HepG2 (cell line): ENCODE results near the gene TADA2A. TPM values are rescaled to one million over a fixed set of nuclear protein-coding genes. Genes with fewer than 3 reads are reported as not detected.

ENCODE experiments used
- ARID2 ChIP-seq: sonication (generic); formaldehyde crosslinking; IDR thresholded peaks from 2 replicates; pipeline ENCODE4 v1.8.1; 2022; ENCODE audit warnings: mild to moderate bottlenecking, missing genetic modification reagents, borderline replicate concordance
- ATF6 ChIP-seq: sonication (generic); formaldehyde crosslinking; conservative IDR thresholded peaks from 2 replicates; pipeline ENCODE4 v1.4.0; 2020; ENCODE audit warnings: missing genetic modification reagents
- BCLAF1 ChIP-seq: fragments of 450-650 bp; IDR thresholded peaks from 2 replicates; pipeline ENCODE4 v1.6.1; 2017; ENCODE audit warnings: mild to moderate bottlenecking
- CEBPG ChIP-seq: IDR thresholded peaks from 2 replicates; pipeline ENCODE4 v1.6.1; 2016
- E2F2 ChIP-seq: sonication (generic); formaldehyde crosslinking; IDR thresholded peaks from 2 replicates; pipeline ENCODE4 v1.4.0; 2020; ENCODE audit warnings: missing genetic modification reagents, borderline replicate concordance
- GABPA ChIP-seq, 2 experiments: IDR thresholded peaks; 2 replicates each; pipeline ENCODE4 v1.6.1; 2011 to 2016; ENCODE audit warnings: low read depth in 2 of 2, low read length in 1 of 2, missing biosample characterization in 1 of 2, missing genetic modification characterization in 1 of 2
- KLF15 ChIP-seq: sonication (generic); formaldehyde crosslinking; IDR thresholded peaks from 2 replicates; pipeline ENCODE4 v1.8.1; 2023; ENCODE audit warnings: borderline replicate concordance, mild to moderate bottlenecking, inconsistent platforms, missing genetic modification reagents, mixed read lengths
- MAX ChIP-seq: IDR thresholded peaks from 2 replicates; pipeline ENCODE4 v1.6.1; 2012; ENCODE audit warnings: inconsistent platforms
- NFRKB ChIP-seq: fragments of 450-650 bp; IDR thresholded peaks from 2 replicates; pipeline ENCODE4 v1.6.1; 2017
- NR2F6 ChIP-seq, 2 experiments: IDR thresholded peaks; 2 replicates each; pipeline ENCODE4 v1.6.1; 2016; ENCODE audit warnings: antibody characterized with exemption in 1 of 2, mild to moderate bottlenecking in 1 of 2
- RARA ChIP-seq: IDR thresholded peaks from 2 replicates; pipeline ENCODE4 v1.6.1; 2016; ENCODE audit warnings: missing genetic modification reagents, missing compliant biosample characterization
- SALL1 ChIP-seq: sonication (generic); formaldehyde crosslinking; IDR thresholded peaks from 2 replicates; pipeline ENCODE4 v1.8.0; 2022; ENCODE audit warnings: mild to moderate bottlenecking, missing genetic modification reagents
- SETDB1 ChIP-seq: sonication (generic); formaldehyde crosslinking; IDR thresholded peaks from 2 replicates; pipeline ENCODE4 v1.5.1; 2020; ENCODE audit warnings: missing genetic modification reagents, mild to moderate bottlenecking, borderline replicate concordance
- SSRP1 ChIP-seq: IDR thresholded peaks from 2 replicates; pipeline ENCODE4 v1.6.1; 2016; ENCODE audit warnings: control low read depth
- TEAD3 ChIP-seq: optimal IDR thresholded peaks from 2 replicates; pipeline ENCODE3; 2016; ENCODE audit warnings: borderline replicate concordance
- THAP8 ChIP-seq: sonication (generic); formaldehyde crosslinking; IDR thresholded peaks from 2 replicates; pipeline ENCODE4 v1.5.1; 2020; ENCODE audit warnings: missing genetic modification reagents, mild to moderate bottlenecking, borderline replicate concordance
- THRA ChIP-seq: sonication (generic); formaldehyde crosslinking; IDR thresholded peaks from 2 replicates; pipeline ENCODE4 v1.4.0; 2020; ENCODE audit warnings: missing genetic modification reagents, borderline replicate concordance
- ZFP41 ChIP-seq: sonication (generic); formaldehyde crosslinking; IDR thresholded peaks from 2 replicates; pipeline ENCODE4 v1.4.0; 2020; ENCODE audit warnings: mild to moderate bottlenecking, missing genetic modification reagents, borderline replicate concordance
- ZIK1 ChIP-seq: sonication (generic); formaldehyde crosslinking; IDR thresholded peaks from 2 replicates; pipeline ENCODE4 v1.5.0; 2020; ENCODE audit warnings: mild to moderate bottlenecking, low read depth, missing genetic modification reagents, borderline replicate concordance
- ZNF232 ChIP-seq: sonication (generic); formaldehyde crosslinking; IDR thresholded peaks from 2 replicates; pipeline ENCODE4 v1.4.0; 2020; ENCODE audit warnings: missing genetic modification reagents, borderline replicate concordance
- ZNF263 ChIP-seq: sonication (generic); formaldehyde crosslinking; IDR thresholded peaks from 2 replicates; pipeline ENCODE4 v1.4.0; 2020; ENCODE audit warnings: missing genetic modification reagents
- ZNF572 ChIP-seq: sonication (generic); formaldehyde crosslinking; IDR thresholded peaks from 2 replicates; pipeline ENCODE4 v1.5.1; 2020; ENCODE audit warnings: mild to moderate bottlenecking, missing genetic modification reagents
- ZNF83 ChIP-seq: sonication (generic); formaldehyde crosslinking; IDR thresholded peaks from 2 replicates; pipeline ENCODE4 v1.4.0; 2020; ENCODE audit warnings: missing genetic modification reagents, mild to moderate bottlenecking, borderline replicate concordance
- polyA plus RNA-seq, 8 experiments: library from polyadenylated mRNA; depleted of rRNA in 3 of 8; stranded (reverse) in 7 of 8; unstranded in 1 of 8; fragments of >200 nt; fragmentation: Illumina TruSeq in 4 of 8; extraction: Trizol in 4 of 8; gene quantifications; 2 replicates each; pipeline versions ENCODE4 v1.2.1 to v1.2.3, GENCODE V29; 2011 to 2016; ENCODE audit warnings: low read depth in 4 of 8, missing spikeins in 1 of 8, mixed read lengths in 1 of 8; ENCODE audit not compliant: insufficient read depth in 1 of 8
- total RNA-seq, 5 experiments: library from RNA; depleted of rRNA; stranded (reverse); fragments of >200 nt; fragmentation: Illumina TruSeq; extraction: Trizol; gene quantifications; 2 replicates each; pipeline ENCODE4 v1.2.3, GENCODE V29; 2016; ENCODE audit warnings: low read depth in 1 of 5

The TADA2A gene
- total and polyA plus RNA-seq, 2 of the 13 experiments (the other 11 are each of a cell fraction or from before 2014, with no cell fraction given), result 8.0 to 14.0 TPM

DNA sequence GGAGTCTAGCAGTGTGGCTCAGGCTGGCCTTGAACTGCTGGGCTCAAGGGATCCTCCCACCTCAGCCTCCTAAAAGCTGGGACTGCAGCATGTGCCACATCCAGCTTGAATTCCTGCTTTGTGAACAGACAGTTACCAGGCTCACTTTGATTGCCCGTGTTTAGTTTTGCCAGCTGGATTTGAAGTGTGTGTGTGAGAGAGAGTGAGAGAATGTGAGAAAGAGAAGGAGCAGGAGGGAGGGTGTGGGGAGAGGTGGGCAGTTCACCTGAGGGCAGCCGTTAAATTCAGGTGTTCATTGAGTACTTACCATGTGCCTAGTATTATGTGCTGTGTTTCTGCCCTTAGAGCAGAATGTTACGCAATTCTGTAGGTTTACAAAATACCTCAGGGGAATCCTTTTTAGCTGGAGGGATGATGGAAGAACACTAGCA, 87.7 kb downstream of the TADA2A start (continued):
- no peak for TF ChIP-seq THAP8 (CRISPR knock-in tag)
- no peak for TF ChIP-seq TEAD3
- peak; percentile 26; the same call in 1 of the 2 replicates for TF ChIP-seq NR2F6 (IDR thresholded peaks at IDR 0.05)
- TF ChIP-seq NR2F6 (CRISPR knock-in tag; IDR thresholded peaks at IDR 0.05), result no peak
- peak; percentile 98 for TF ChIP-seq CEBPG (CRISPR knock-in tag)
- TF ChIP-seq SETDB1, result no peak
- peak; percentile 26; the same call in 1 of the 2 replicates for TF ChIP-seq SALL1
- TF ChIP-seq GABPA (IDR thresholded peaks at IDR 0.05; ENCODE audit: low read depth, low read length), result no peak
- no peak for TF ChIP-seq GABPA (CRISPR knock-in tag; IDR thresholded peaks at IDR 0.05; ENCODE audit: low read depth)
- no peak for TF ChIP-seq KLF15 (CRISPR knock-in tag)
- no peak for TF ChIP-seq ZNF232 (CRISPR knock-in tag)
- no peak for TF ChIP-seq ATF6
- TF ChIP-seq E2F2, result no peak
- TF ChIP-seq BCLAF1, result no peak
- no peak for TF ChIP-seq ZNF263 (CRISPR knock-in tag)
- TF ChIP-seq RARA (CRISPR knock-in tag), result 0 out of 2 replicates have a peak, but pooled peaks have one; percentile 10
- TF ChIP-seq ZNF572 (CRISPR knock-in tag), result no peak
- no peak for TF ChIP-seq ZIK1 (CRISPR knock-in tag)
- TF ChIP-seq ZFP41 (CRISPR knock-in tag), result no peak
- 0 out of 2 replicates have a peak, but pooled peaks have one; percentile 20 for TF ChIP-seq MAX
- peak; percentile 80; the same call in 1 of the 2 replicates for TF ChIP-seq THRA (CRISPR knock-in tag)
- TF ChIP-seq SSRP1 (CRISPR knock-in tag), result no peak
- TF ChIP-seq ARID2 (CRISPR knock-in tag), result no peak
- TF ChIP-seq ZNF83 (CRISPR knock-in tag), result no peak
- TF ChIP-seq NFRKB, result no peak
